GM12875 (cell line): ENCODE results near the gene POLR3E.
"Not testable (repeated sequence)": the region's sequence is repeated elsewhere in the genome, so short reads cannot be mapped to it uniquely, and the experiment has no call there.

Experiments
- H3K4me3 ChIP-seq: one replicate; pipeline ENCODE4 v1.5.1; 2011; ENCODE audit warnings: low read depth, low read length, control low read depth
- TF ChIP-seq, protein P1 (sequence below): IDR thresholded peaks from 2 replicates; pipeline ENCODE4 v1.5.1; 2011; ENCODE audit warnings: low read depth, mild to moderate bottlenecking, control low read depth, inconsistent platforms, low read length, moderate library complexity, borderline replicate concordance; ENCODE audit not compliant: insufficient read depth

POLR3E gene

DNA sequence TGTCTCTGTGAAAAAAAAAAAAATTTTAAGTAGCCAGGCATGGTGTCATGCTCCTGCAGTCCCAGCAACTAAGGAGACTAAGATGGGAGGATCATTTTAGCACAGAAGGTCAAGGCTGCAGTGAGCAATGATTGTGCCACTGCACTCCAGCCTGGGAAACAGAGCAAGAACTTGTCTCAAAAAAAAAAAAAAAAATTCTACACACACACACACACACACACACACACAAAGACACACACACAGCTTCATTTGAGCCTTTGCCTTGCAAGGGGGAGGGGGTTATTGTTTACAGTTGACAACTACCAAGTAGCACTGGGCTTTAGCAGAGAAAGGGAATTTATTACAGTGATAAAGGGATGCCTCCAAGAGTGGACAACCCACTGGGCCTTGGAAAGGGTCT, 4.9 kb upstream of the POLR3E start:
- TF ChIP-seq, protein P1, sequence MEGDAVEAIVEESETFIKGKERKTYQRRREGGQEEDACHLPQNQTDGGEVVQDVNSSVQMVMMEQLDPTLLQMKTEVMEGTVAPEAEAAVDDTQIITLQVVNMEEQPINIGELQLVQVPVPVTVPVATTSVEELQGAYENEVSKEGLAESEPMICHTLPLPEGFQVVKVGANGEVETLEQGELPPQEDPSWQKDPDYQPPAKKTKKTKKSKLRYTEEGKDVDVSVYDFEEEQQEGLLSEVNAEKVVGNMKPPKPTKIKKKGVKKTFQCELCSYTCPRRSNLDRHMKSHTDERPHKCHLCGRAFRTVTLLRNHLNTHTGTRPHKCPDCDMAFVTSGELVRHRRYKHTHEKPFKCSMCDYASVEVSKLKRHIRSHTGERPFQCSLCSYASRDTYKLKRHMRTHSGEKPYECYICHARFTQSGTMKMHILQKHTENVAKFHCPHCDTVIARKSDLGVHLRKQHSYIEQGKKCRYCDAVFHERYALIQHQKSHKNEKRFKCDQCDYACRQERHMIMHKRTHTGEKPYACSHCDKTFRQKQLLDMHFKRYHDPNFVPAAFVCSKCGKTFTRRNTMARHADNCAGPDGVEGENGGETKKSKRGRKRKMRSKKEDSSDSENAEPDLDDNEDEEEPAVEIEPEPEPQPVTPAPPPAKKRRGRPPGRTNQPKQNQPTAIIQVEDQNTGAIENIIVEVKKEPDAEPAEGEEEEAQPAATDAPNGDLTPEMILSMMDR: no peak
- no peak overlapping the region for H3K4me3 ChIP-seq

DNA sequence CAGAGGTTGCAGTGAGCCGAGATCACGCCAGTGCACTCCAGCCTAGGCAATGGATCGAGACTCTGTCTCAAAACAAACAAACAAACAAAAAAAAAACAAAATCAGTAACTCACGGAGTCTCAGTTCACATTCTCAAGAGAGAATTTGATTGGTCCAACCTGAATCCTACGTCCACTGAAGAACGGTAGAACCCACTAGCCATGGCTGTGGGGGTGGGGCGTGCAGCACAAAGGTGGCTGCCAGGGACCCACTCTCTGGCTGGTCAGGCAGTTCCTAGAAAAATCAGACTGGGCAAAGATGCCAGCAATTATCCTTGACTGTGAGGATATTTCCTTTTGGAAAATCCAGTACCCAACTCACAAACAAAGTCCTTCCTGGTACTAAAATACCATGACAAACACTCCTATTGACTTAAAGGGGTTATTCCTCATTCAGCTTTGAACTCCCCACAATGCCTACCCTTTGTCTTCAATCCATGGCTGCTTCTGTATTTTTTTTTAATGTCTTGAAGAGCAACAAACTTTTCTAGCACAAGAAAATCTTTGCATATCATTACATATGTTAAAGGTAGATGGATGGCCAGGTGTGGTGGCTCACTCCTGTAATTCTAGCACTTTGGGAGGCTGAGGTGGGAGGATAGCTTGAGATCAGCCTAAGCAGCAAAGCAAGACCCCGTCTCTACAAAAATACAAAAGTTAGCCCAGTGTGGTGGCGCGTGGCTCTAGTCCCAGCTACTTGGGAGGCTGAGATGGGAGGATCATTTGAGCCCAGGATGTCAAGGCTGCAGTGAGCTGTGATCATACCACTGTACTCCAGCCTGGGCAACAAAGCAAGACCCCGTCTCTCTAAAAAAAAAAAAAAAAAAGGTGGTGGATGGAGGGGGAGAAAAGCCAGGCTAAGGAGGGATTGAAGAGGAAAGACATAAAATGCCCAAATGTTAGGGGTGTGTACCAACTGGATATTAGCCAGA, 3.8 kb upstream of the POLR3E start:
- H3K4me3 ChIP-seq: no peak overlapping the region
- TF ChIP-seq, protein P1: no peak

DNA sequence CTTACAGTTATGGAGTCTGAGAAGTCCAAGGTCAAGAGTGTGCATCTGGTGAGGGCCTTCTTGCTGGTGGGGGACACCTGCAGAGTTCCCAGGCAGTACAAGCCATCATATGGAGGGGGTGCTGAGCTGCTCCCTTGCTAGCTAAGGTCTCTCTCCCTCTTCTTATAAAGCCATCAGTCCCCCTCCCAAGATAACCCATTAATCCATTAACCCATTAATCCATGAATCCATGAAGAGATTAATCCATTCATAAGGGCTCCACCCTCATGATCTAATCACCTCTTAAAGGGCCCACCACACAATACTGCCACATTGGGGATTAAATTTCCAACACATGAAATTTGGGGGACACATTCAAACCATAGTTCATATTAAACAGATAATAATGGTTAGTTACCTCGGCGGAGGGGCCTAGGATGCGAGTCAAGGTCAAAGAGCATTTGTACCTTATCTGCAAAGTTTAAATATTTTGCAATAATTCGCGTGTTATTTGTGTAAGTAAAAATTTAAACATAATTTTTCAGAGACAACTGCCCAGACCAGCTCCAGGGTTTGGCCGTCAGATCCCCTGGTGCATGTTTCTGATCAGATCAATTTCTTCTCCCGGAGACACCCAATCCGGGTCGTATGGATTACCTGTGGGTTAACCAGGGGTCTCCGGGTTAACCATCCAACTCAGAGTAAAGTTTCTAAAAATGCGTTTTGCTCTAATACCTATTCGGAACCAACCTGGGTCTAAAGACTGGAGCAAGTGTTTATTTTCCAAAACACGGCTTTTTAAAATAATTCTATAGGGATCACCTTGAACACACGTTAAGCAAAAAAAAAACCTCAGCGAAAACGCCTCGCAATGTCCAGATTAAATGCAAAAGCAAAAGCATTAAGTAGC, 740 bp upstream of the POLR3E start:
- peak overlapping the region; percentile 47 for H3K4me3 ChIP-seq
- TF ChIP-seq, protein P1: no peak

DNA sequence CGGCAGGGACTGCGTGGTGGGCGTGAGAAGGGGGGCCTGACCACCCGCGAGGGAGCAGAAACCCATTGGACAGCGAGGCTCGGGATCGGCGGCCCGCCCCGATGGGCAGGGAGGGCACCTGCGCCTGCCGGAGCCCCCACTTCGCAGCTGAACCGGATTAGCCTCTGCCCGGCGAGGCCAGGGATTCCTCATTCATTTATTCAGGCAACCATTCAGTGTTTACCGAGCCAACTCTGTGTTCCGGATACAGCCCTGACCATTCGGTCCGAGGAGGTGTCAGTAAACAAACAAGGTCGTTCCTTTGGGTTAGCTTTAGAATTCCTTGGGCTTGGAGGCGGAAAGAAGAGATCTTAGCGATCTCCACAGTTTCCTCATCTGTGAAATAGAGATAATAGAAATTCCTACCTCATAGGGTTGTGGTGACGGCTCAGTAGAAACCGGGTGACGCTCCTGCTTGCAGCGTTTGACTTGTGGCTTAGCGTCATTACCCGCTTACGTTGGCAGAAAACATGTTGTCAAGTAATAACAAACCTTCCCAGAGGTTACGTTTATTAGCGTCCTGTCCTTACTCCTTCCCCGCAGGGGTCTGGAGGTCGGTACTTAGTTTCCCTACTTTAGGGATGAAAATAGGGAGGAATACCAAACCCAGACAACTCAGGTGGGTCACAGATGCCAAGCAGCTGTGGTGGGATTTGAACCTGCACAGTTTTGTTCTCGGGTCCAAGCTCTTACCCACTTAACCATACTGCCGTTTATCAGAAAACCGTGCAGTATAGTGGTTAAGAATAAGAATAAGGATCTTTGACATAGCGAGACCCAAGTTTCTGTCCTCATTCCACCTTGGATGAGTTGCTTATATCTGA, 893 bp downstream of the POLR3E start:
- H3K4me3 ChIP-seq: peak overlapping the region; percentile 73
- TF ChIP-seq, protein P1: no peak

DNA sequence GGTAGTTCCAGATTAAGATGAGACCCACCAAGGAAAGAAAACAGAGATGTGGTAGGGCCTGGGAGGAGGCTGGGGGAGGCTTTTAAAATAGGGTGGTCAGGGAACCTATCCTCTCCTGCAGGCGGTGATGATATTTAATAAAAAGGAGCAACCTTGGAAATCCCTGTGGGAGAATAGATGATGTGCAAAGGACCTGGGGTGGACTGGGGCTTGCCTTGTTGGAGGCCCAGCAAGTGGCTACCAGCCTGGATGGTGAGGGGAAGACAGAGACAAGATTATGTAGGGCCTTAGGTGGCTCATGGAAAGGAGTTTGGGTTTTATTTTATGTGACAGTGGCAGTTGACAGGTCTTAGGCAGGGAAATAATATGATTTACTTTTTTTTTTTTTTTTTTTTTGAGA, 1.8 kb downstream of the POLR3E start:
- H3K4me3 ChIP-seq: no peak overlapping the region
- TF ChIP-seq, protein P1: no peak

DNA sequence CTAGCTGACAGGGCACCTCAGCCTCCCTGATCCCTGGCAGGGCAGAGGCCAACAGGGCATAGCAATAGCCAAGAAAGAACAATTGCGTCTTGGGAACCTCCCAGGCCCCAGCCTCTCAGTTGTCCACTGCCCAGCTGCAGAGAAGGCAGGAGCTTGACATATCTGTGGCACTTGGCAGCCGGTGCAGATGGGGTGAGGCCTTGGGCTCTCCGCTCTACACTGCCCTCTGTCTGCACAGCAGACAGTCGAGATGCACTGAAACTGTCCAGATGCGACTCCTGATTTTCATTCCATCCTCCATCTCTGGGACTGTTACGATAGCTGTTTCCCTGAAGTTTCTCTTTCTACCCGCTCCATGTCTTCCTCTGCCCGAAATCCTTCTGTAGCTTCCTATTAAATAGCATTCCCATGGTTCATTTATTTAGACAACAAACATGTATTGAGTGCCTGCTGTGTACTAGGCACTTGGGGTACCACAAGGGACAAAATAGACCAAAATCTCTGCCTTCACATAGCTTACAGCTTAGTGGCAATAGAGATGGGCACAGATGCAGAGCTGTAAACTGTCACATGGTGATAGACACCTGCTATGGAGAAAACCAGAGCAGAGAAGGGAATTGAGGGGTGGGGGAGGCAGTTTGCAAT, 3.3 kb downstream of the POLR3E start:
- no peak overlapping the region for H3K4me3 ChIP-seq
- TF ChIP-seq, protein P1: peak; percentile 82

DNA sequence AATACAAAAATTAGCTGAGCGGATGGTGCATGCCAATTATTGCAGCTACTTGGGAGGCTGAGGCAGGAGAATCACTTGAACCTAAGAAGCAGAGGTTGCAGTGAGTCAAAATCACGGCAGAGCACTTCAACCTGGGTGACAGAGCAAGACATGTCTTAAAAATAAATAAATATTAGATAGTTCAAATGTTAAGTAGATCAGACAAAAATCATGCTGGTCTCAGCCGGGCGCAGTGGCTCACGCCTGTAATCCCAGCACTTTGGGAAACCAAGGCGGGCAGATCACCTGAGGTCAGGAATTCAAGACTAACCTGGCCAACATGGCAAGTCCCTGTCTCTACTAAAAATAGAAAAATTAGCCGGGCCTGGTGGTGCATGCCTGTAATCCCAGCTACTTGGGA, 4.2 kb downstream of the POLR3E start:
- H3K4me3 ChIP-seq: not testable (repeated sequence)
